Measurements from ENCODE around the gene GALNTL6. TPM values are rescaled to one million over a fixed set of nuclear protein-coding genes. Genes with fewer than 3 reads are reported as not detected.
A peak's percentile ranks its signal among the peaks of the same experiment; 100 is the strongest.

Gene GALNTL6
- total RNA-seq, 1 donor from 2014 or later, result 0.35 TPM

DNA sequence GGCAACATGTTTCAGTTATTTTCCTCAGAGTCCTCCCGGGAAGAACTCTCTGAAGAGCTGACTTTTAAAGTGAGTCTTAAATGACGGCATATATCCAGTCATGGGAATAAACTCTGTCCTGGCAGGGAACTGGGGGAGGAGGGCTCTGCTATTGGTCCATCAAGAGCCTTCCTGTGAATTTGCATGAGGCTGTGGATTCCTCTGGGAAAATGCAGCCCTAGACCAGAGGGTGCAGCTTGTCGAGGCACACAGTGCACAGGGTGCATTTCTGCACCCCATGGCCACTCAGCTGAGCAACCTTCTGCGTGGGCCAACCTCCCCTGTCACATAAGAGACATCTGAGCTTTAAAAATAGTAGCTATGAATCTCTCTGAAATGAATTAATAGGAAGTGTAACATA, 360.0 kb downstream of the GALNTL6 start:
- no peak for DNase-seq (ENCODE audit: extremely low read depth, low read depth, low spot score)

- DNase-seq (ENCODE audit: extremely low read depth, low read depth, low spot score), result no peak
Measured at GRCh38 chr4:172177382-172177781, 364.2 kb downstream of the GALNTL6 start.

DNA sequence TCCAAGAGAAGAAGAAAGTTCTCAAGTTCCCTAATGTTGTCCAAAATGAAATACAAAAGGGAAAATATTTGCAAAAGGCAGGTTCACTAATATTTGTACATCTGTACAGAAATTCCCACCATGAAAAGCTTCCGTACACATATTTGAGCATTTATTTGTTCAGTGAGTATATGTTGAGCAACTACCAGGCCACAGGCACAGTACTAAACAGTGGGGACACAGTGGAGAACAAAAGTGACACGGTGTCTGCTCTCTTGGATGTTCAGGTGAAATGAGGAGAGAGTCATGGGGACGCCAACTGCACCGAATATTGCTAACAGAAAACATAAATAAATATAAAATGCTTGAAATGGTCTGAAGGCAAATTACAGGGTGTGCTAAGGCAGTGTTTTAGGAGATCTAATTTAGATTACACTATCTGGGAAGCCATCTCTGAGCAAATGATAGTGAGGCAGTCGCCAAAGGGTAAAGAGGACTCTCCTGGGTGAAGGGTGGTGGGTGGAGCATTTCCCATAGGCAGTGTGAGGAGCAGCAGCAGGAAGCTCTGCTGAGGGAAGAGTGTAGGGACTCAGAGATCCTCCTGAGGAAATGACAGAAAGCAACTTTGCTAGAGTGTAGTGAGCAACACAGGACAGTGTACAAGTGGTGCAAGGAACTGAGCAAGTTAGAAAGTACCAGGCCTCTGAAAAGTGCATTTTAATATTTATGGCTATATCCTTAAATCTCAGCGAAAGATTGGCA, 375.2 kb downstream of the GALNTL6 start:
- DNase-seq (ENCODE audit: extremely low read depth, low read depth, low spot score), result no peak

- DNase-seq (ENCODE audit: extremely low read depth, low read depth, low spot score), result peak; percentile 5
Measured at GRCh38 chr4:172202480-172203076, 389.4 kb downstream of the GALNTL6 start.

DNA sequence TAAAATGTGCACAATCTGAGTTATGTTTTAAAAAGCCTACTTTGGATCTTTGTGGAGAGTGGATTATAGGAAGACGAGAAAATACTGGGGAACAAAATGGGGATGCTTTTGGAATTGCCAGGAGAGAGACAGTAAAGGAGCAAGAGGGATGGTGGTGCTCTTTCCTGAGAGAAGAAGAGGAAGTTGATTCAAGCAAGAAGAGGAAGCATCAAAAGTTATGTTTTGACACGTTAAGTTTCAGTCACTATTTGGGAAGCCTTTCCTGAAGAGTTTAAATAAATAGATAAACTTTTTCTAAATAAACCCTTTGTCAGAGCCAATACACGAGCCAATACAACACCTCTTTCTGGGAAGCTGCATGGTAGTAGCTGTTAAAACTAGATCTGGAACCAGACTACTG, 394.1 kb downstream of the GALNTL6 start:
- no peak for DNase-seq (ENCODE audit: extremely low read depth, low read depth, low spot score)

DNA sequence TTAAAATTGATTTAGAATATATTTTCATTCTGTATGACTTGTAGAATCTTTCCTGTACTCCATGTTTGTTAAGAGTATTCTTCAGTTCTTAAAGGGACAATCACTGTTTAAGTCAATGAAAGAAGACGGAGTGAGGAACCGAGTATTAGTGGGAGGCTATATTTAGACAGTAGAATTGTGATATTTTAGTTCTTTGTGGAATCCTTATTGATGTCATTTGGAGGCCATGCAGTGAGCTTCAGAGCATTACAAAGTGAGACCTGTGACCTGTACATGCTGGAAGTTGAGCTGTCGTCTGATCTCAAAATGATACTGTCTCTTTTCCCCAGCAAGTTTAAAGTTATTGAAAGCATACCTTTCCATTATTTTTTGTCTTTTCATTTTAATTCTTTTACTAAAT, 394.7 kb downstream of the GALNTL6 start:
- DNase-seq (ENCODE audit: extremely low read depth, low read depth, low spot score), result no peak

DNA sequence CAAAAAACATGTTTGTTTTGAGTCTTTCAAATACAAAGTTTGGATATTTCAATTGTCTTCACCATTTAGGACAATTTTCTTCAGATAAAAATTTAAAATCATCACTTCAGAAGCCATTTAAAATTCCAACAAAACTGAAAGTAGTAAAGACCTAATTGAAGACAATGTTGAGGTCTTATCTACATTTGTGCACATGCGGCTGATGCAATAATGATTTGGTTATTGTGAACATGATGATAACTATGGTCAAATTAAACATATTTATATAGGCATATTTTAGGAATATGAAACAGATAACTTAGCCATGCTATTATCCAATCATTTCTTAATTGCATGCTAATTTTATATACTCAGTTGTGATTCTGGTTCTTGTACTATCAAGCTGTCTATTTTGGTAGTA, 407.5 kb downstream of the GALNTL6 start:
- DNase-seq (ENCODE audit: extremely low read depth, low read depth, low spot score), result no peak

DNA sequence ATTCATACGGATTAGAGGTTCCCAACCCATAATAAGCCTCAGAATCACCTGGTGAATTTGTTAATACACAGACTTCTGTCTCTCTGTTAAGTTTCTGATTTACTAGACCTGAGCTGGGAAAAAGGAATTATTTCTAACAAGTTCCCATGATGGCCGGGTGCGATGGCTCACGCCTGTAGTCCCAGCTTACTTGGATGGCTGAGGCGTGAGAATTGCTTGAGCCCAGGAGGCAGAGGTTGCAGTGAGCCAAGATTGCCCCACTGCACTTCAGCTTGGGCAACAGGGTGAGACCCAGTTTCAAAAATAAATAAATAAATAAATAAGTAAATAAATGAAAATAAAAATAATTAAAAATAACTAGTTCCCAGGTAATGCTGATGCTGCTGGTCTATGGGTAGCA, 412.3 kb downstream of the GALNTL6 start:
- DNase-seq (ENCODE audit: extremely low read depth, low read depth, low spot score), result no peak

DNA sequence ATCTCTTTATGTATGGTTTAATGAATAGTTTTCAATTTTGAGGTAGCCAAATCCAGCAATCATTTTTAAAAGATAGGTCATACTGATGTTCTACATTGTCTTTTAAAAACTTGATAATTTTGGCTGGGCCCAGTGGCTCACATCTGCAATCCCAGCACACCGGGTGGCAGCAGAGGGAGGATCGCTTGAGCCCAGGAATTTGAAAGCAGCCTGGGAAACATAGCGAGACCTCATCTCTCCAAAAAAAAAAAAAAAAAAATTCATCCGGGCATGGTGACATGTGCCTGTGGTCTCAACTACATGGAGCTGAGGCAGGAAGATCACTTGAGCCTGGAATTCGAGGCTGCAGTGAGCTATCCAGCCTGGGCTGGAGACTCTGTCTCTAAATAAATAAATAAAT, 419.8 kb downstream of the GALNTL6 start:
- no peak for DNase-seq (ENCODE audit: extremely low read depth, low read depth, low spot score)

DNA sequence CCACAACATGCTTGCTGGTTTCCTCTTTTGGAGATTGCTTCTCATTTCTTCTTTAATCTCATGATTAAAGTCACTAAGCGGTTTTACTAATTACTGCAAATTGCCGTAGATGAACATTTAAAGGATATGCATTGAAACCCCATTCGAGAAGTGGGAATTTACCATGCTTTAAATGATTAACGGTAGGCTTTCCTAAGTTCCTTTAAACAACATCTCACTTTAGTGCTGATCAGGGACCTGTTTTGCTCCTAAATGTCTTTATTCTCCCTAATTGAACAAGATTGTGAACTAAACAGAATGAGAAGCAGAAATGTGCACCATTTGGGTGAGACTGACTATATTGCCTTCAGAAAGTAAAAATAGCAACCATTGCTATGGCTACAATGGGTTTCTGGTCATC, 430.3 kb downstream of the GALNTL6 start:
- DNase-seq (ENCODE audit: extremely low read depth, low read depth, low spot score), result no peak

DNA sequence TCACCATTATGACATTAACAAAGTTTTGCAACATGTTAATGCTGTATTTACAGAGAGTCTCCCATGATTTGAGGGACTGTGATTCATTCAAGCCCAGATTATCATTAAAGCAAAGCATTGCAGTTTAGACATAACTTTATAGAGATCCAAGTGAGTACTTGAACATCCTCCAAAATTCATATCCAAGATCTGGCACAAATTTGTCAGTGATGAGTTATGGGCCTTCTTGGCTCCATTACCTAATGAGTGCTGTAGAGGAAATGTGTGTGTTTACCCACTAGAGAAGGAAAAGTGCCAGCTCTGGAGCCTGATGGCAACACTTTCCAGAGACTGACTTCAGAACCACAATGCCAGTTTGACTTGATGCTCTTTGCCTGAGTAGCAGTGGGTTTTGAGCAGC, 432.3 kb downstream of the GALNTL6 start:
- no peak for DNase-seq (ENCODE audit: extremely low read depth, low read depth, low spot score)

DNA sequence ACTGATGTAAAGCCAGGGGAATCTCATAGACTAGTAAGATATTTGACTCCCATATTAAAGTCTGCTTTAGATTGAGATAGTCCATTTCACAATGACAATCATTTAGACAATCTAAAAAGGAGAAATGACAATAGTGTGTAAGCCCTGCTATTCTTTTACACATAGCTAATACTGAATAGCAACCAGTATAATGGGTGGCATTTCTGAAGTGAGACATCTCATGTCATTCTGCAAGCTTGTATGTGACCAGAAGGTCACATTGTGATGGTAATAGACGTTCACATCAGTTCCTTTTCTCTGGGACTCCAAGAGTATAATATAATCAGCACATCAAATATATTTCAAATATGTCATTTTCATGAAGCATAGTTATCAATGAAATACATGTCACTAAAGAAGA, 440.2 kb downstream of the GALNTL6 start:
- no peak for DNase-seq (ENCODE audit: extremely low read depth, low read depth, low spot score)

- DNase-seq (ENCODE audit: extremely low read depth, low read depth, low spot score), result no peak
Measured at GRCh38 chr4:172256820-172257219, 443.6 kb downstream of the GALNTL6 start.

- no peak for DNase-seq (ENCODE audit: extremely low read depth, low read depth, low spot score)
Measured at GRCh38 chr4:172270397-172270796, 457.2 kb downstream of the GALNTL6 start.

- DNase-seq (ENCODE audit: extremely low read depth, low read depth, low spot score), result no peak
Measured at GRCh38 chr4:172287117-172287516, 473.9 kb downstream of the GALNTL6 start.

DNA sequence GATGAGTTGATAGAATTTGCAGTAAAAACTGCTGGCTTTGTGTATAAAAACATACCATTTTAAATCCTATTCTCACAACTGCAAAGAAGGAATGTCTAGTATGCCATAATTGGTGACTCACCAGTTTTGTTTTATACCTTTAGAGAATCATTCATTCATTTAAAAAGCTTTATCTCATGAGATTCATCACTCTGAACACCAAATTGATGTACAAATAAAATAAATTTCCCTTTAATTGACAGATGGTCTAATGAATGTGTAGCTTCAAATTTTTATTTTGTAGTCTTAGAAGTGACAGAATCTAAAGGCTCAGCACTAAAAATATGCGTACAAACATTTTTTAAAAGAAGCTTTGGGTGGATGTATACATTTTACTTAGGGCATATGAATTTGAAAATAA, 492.5 kb downstream of the GALNTL6 start:
- no peak for DNase-seq (ENCODE audit: extremely low read depth, low read depth, low spot score)

DNA sequence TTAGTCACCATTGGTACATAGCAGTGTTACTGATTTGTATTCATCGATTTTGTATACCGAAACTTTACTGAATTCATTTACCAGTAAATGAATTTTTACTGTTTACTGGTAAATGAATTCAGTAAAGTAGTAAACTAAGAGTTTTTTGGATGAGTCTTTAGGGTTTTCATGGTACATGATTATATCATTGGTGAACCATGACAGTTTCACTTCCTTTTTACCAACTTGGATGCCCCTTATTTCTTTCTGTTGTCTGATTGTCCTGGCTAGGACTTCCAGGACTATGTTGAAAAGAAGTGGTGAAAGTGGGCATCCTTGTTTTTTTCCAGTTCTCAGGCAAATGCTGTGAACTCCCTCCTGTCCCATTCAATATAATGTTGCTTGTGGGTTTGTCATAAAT, 494.9 kb downstream of the GALNTL6 start:
- DNase-seq (ENCODE audit: extremely low read depth, low read depth, low spot score), result no peak

- DNase-seq (ENCODE audit: extremely low read depth, low read depth, low spot score), result no peak
Measured at GRCh38 chr4:172311682-172312081, 498.5 kb downstream of the GALNTL6 start.

DNA sequence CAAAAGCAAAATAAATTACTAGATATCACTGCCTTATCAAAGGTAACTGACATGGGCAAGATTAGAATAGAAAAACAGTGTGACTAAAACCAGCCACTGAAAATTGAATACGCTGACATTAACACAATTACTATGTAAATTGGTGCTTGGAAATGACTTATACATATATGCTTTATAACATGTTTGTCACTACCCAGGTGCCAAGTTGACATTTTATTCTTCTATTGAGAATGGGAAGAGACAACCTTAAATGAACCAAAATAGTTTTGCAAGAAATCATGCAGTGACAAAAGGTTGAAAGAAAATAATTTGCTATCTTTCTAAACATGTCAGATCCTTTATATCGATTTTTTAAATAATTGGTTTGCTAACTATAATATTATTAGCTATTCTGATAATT, 510.1 kb downstream of the GALNTL6 start:
- DNase-seq (ENCODE audit: extremely low read depth, low read depth, low spot score), result no peak

DNA sequence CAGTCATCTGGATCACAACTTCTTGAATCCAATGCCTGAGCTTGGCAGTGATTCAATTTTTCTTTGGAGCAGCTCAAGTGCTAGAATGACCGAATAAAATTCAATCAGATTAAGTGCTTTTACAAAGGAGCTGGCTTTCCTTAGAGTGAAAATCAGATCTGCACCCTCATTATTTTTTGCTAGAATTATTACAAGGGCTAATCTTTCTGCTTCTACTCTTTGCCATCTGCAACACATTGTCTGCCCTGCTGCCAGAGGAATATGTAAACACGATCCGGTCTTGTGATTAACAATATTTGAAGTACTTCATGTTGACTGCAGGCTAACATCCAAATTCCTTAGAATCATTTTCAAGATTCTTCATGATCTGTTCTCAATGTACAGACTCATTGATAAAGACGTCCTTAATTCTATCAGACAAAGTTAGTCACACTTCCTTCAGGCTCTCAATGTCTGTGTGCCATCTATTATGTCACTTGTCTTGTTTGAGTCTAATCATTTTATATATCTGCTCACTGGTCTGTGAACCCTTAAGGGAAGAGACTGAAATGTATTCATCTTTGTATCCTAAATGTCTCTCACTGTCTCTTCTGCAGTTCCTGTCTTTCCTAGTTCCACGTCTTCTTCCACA, 531.2 kb downstream of the GALNTL6 start:
- DNase-seq (ENCODE audit: extremely low read depth, low read depth, low spot score), result no peak

DNA sequence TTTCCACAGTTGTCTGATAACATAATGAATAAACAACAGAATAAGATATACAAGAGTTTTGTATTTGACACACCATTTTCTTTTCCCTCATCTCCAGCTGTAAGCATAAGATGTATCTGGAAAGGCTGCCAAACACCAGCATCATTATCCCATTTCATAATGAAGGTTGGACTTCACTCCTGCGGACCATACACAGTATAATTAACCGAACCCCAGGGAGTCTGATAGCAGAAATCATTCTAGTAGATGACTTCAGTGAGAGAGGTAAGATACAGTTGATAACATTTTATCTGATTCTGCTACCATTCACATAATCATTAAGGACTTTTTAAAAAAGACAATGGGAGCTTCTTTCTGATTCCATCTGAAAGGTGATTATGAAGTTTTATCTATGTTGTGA, 535.2 kb downstream of the GALNTL6 start:
- no peak for DNase-seq (ENCODE audit: extremely low read depth, low read depth, low spot score)

GRCh38 chr4:172352356-172352755, 539.2 kb downstream of the GALNTL6 start:
- DNase-seq (ENCODE audit: extremely low read depth, low read depth, low spot score), result no peak

Data from glomerular endothelial cell (primary cell).